Activated CD4-positive, alpha-beta T cell treated with anti-CD3 and anti-CD28 coated beads, Interleukin-2, amount 50 U/mL, for 48 hours (primary cell): ENCODE results near the gene TRAPPC12.
A peak's percentile ranks its signal among the peaks of the same experiment; 100 is the strongest.

Experiments used
- DNase-seq, 2 experiments: peaks; one replicate each; pipeline ENCODE4 v3.0.0-alpha.2; 2020

Gene TRAPPC12

DNA sequence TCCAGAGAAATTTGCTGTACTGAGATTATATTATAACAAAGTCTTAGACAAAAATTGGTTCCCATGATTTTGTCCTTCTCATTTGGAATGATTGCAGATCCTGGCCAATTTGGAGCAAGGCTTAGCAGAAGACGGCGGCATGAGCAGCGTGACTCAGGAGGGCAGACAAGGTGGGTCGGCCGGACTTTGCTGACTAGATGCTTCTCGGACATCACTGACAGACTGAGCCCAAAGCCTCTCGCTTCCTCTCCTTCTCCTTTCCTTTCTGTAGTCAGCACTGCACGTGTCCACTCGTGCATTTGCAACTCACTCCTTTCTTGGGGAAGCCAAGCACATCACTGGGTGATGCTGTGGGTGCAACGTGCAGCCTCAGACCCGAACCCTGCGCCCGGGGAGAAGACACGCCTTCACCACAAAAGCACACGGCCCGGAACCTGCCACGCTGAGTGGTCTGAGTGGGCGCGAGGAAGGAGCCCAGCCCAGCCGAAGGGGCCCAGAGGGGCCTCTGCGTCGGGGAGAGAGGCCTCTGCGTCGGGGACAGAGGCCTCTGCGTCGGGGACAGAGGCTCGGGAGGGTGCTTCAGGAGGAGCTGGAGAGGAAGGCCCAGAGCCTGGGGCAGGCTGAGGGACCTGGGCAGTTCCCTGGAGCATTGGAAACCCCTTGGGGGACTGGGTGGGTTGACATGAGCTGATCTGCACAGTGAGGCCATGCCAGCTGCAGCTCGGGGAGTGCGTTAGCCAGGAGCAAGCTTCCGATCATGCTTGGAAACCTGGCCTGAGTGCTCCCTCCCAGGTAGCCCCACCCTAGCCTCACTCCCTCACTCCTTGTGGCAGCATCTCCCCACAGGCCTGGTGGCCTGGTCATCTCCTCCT, 78.3 kb downstream of the TRAPPC12 start:
- no peak for DNase-seq

DNA sequence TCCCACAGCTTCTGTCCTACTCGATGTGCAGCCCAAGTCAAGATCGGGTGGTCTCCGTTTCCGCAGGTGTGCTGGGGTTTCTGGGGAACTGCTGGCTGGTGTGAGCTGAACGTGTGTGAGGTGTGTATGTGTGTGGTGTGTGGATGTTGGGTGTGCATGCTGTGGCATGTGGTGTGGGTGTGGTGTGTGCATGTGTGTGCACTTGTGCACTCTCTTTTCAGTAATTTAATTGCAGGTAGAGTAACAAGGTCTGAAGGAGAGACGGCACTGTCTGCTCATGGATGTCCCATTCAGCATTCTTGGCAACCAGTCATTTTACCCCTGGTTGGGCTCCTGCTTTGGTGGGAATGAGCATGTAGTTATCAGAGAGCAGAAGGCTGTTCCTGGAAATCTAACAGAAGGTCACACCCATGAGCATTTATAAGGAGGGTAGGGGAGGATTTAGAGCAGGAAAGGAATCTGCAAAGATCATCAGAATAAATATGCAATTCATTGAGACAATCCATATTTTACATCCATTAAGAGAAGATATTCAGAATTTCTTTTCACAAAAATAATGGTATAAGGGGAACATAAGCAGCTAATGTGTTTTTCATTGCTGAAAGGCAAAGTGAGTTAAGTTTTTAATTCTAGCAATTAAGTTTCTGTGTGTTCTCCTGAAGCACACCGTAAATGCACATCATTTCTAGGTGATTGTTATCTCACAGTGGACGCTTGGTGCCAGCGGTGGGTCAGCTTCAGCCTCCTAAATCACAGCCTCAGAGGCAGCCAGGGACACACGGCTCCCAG, 79.1 kb downstream of the TRAPPC12 start:
- DNase-seq = no peak

GRCh38 chr2:3459185-3460015, 79.9 kb downstream of the TRAPPC12 start:
- no peak for DNase-seq

GRCh38 chr2:3460156-3460555, 80.7 kb downstream of the TRAPPC12 start:
- DNase-seq = no peak

- no peak for DNase-seq
Observed at GRCh38 chr2:3460831-3461800, 81.6 kb downstream of the TRAPPC12 start.

DNA sequence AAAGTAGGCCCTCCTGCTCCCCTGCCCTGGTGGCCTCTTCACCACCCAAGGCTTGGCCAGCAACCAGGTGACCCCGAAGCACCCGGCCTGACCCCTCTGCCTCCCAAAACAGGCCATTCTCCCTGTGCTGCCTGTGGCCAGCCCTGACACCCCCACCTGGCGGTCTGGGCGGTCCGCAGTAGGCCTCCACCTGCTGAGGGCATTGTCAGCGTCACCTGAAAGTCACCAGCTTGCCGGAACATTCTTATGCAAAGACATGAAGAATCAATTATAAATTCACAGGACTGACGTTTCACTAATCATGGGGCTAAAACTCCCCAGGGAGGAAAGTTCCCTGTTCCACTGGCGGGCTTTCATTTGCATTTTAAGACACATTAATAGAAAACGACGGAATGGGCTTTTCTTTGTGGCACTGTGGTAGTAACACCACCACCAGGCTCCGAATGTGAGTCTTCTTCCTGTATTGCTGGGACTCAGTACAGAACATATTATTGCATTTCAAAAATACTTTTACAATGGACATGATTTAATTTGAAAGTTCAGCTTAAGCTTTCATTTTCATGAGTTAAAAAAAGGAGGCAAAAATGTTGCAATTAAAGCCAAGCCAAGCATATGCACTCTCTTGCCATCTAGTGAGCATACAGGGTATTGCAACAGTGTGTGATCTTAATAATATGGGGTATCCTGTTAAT, 82.5 kb downstream of the TRAPPC12 start:
- DNase-seq = peak in 1 of 2 experiments; percentile 21

DNA sequence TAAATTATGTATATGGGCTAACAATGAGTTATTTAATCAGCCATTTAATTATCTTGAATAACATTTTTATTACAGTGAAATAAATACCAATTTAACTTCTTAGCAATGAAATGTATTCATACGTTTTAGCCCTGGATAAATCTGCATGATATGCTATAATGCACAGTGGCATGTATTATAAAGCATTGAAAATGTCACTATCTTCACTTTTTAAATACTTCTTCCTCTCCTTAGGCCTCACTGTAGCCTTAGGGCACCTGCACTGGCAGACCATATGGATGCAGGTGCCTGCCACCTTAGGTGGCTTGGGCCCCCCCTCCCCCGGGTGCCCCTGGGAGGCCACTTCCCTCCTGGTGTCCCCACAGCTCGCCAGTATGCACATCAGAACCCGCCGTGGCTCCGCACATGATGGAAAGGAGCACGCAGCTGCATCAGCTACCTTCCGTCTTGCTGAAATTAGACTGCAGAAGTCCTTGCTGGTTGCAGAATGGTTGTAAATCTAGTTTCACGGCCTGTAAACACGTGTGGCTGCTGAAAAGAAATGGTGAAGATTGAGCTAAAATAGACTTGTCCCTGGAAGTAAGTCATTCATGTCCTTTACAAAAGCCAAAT, 83.1 kb downstream of the TRAPPC12 start:
- DNase-seq = no peak

GRCh38 chr2:3463186-3463835, 83.8 kb downstream of the TRAPPC12 start:
- DNase-seq = no peak

DNA sequence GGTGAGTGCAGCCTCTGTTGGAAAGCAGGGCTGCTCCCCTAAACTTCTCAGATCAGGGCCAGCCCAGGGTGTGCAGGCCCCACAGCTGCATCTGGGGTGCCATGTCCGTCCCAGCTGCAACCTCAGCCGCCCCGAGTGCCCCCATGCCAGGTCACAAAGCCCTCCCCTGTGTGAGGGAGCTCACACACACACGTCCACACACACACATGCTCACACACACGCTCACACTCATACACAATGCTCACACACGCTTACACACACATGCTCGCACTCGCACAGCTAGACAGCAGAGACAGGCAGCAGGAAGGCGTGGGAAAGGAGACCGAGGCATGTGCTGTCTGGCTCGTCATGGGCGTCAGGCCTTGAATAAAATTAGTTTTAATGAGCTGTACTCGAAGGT, 84.5 kb downstream of the TRAPPC12 start:
- no peak for DNase-seq

- no peak for DNase-seq
Observed at GRCh38 chr2:3464401-3465005, 85.0 kb downstream of the TRAPPC12 start.

GRCh38 chr2:3465328-3465727, 85.8 kb downstream of the TRAPPC12 start:
- DNase-seq = no peak

DNA sequence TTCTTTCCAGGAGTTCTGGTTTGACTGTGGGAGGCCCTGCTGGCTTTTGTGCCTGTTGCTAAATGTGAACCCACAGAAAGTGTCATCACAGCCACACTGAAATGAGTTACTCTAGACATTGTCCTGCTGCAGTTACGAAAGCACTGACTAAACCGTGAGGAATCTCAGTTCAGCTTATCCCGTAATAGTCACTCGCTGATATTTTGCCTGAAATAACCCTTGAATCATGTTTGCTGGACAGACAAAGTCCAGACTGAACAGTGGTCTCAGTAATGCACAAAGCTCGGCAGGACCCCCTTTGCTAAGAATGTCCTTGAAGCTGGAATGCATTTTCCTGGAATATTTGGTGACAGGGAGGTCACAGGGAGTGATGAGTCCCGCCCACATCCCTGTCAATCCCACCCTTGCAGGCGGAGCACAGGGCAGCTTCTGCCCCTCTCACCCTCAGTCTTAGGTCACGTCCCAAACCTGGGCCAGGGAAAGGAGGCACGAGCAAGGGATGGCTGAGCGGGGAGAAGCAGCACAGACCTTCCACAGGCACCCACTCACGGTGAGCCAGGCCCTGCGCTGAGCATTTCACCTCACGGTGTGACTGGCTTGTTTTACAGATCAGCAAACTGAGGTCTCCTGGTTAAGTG, 86.5 kb downstream of the TRAPPC12 start:
- no peak for DNase-seq

DNA sequence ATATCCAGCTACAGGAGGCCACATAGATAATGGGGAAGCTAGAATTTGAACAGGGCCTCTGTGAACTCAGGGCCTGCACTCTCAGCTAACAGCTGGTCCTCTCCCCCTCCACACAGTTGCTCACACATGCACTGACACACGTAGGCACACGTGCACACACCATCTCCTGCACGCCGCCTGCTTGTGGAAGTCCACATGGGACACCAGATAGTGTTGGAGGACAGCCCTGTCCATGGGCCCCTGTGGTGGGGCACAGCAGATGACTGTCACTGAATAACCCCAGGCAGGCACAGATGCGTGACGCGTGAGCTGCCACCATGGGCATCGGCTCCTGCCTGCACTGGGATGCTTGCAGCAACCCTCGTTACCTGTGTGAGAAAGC, 87.0 kb downstream of the TRAPPC12 start:
- DNase-seq = no peak

- no peak for DNase-seq
Observed at GRCh38 chr2:3466966-3467365, 87.5 kb downstream of the TRAPPC12 start.

GRCh38 chr2:3467654-3468053, 88.2 kb downstream of the TRAPPC12 start:
- DNase-seq = no peak

DNA sequence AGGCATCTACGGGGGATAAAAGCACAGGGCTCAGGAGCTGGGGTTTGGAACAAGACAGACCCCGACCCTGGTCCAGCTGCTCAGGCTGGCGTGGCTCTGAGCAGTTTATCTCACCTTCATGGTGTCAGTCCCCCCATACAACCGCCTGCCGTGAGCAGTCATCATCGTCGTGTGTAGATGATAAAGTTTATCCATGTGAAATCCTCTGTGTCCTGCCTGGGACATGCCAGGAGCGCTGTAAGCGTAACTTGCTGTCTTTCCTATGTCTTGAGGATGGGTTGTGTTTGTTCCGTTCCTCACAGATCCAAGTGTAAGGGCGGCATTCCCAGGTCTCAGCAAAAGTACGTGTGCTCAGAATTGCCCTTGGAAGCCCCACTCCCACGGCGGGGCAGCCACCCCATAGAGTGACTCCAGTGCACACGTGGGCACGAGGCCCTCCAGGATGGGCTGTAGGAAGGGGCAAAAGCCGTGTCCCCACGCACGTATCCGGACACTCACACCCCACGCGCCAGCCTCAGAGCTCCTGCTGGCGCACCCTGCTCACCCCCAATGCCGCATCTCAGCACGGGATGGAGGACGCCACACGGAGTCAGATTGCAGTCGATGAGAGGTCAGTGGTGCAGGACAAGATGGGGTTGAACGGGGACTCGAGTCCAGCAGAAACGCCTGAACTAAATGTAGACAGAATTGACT, 88.9 kb downstream of the TRAPPC12 start:
- DNase-seq = no peak

DNA sequence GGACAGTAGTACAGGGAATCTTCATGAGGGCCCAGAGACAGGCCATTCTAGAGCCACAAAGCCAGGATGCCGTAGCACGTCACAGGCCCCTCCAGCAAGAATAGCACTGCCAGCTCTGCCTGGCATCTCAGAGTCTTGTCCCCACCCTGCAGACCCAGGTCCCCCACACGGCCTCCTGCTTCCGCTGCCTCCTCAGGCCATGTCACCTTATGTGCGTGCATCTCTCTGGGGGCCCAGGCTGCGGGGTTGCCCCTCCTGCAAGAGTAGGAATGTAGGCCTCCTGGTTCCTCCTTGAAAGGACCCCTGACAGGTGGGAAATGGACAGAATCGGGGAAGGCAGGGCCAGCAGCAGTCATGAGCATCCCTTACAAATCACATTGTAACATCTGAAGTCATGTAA, 90.0 kb downstream of the TRAPPC12 start:
- no peak for DNase-seq

DNA sequence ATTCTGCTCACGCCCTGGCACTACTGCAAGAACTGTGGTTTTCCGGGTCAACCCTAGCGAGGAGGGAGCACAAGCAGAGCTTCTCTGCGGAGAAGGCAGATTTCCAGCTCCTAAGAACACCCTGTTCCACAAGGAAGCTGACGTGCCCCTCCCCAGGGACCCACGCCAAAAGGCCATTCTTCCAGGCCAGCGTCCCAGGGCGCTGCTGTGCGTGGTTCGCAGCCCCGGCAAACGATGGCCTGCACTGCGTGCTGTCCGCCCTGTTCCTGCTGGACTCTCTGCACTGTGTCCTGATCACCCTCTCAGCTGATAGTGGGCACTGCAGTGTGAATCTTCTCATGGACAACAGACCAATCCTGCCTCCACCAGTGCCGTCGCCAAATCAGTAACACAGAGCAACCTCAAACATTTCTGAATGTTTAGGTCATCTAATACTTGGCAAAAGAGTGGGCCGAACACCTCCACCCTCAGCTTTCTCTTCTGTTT, 90.7 kb downstream of the TRAPPC12 start:
- no peak for DNase-seq
